ENCODE measurements around the gene AKT1. TPM values are rescaled to one million over a fixed set of nuclear protein-coding genes. Genes with fewer than 3 reads are reported as not detected.

The AKT1 gene
- total RNA-seq, 1 donor from 2014 or later, result 136 TPM

GRCh38 chr14:104800015-104800770 lies 4.6 kb upstream of the AKT1 start:
- DNase-seq (ENCODE audit: low read depth), result peak; percentile 74

DNA sequence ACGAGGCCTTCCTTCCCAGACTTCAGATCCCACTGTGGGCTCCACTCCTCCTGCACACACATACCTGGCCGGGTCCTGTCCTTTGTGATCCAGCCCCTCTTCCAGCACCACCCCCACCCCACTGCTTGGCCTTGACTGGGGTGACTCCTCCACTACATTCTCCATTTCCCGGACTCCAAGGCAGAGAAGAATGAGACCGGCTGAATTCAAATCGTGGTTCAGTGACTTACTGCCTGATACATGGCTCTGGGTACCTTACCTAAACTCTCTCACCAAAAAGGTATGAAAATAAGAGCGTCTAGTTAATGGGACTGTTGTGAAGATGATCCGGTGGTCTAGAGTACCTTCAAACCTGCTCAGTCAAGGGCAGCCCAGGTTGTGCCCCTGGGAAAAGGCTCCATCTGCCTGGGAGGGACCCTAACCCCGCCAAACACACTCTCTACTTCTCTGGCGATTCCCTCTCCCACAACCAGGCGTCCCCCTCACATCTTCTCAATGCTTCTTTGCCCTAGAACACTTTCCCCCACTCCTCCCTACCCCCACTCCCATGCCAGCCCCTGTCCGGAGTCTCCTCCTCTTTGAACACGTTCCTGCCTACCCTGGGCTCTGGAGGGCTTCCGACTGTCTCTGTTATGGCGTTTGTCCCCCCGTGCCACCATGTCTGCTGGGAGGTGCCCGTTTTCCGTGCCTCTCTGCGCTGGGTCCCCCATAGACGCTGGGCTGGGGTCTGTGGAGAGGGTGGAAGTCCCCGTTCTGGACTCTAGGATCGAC lies 3.9 kb upstream of the AKT1 start:
- no peak for DNase-seq (ENCODE audit: low read depth)

DNA sequence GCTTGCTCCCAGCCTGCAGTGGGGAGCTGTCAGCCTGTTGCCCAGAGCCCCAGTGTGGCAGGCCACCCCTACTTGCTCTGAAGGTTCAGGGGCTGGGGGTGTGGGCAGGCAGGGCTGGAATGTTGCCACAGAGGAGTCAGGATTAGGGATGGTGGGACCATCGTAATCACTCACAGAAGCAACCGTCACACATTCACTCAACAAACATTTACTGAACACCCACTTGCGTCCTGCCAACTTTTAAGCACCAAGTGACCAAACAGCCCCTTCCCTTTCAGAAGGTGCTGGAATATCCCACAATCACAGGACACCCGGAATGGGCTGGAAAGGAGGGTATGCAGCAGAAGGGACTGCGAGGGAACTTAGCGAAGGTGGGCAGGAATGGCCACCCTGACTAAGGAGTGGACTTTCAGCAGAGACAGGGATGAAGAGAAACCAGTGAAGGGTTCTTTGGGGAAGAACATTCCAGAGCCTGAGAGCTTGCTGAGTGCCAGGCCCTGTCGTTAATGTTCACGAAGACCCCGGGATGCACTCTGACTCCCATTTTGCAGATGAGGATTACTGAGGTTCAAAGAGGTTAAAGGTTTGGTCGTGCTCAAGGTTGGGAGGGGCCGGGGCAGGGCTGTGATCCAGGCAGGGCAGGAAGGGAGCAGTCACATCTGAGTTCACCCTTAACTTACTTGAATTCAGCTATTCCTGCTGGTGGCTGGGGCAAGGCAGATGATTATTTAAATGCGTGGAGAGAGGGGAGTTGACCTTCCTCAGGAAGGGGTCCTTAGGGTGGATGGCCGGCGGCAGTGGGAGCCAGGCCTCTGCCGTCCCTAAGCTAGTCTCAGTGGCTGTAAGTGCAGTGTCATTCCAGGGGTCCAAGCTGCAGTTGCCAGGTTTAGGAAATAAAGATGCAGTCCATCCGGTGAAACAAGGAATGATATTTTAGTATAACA lies 3.0 kb upstream of the AKT1 start:
- no peak for DNase-seq (ENCODE audit: low read depth)

GRCh38 chr14:104797115-104798044 lies 1.8 kb upstream of the AKT1 start:
- peak; percentile 85 for DNase-seq (ENCODE audit: low read depth)

DNA sequence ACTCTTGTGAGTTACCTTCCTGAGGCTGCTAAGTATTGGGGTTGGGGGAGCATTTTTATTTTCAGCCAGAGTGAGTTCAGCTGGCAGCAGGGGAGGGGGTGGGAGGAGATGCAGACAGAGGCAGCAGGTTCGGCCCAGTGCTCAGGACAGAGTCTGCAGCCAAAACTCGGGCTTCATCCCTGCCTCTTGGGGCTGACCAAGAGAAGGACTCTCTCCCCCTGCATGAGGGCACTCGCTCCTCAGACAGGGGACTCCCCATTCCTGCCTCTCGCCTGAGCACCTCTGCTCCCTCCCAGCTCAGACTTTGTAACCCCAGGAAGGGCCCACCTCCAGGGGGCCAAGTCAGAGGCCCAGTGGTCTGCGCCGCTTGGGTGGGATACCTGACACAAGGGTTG lies 1.1 kb upstream of the AKT1 start:
- no peak for DNase-seq (ENCODE audit: low read depth)

DNA sequence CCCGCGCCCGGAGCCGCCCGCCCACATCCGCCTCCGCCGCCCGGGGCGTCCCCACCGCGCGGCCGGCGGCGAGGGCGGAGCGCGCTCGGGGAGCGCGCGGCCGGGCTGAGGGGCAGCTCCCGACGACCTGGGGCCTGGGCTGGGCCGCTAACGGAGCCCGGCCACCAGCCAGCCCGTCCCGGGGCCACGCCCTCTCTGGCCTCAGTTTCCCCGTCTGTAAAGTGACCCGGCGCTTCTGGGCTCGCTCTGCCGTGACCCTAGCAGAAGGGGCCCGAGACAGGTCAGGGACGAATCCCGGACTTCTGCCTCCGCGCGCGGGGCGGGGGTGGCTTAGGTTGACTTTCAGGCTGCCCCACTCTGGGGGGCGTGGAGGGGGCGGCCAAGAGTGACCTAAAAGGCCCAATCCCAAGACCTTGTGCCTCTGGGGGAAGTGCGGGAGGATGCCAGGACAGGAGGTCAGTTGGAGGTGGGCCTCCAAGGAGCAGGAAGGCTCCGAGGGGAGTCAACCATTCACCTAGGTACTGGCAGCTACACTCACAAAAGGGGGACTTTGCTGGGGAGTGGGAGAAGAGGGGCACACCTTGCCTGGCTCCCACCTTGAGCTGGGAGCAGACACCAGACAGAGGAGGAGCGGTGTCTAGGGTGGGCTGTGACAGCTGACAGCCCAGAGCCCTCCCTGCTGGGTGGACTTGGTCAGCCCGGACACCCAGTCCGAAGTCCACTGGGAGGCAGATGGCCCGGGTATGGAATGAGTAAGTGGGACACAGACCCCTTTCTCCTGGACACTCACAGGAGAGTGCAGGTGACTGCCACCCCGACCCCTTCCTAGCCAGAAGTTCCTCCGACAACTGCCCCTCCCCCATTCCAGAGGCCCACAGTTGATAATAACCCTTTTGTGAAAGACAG lies 486 bp upstream of the AKT1 start:
- peak; percentile 57 for DNase-seq (ENCODE audit: low read depth)

DNA sequence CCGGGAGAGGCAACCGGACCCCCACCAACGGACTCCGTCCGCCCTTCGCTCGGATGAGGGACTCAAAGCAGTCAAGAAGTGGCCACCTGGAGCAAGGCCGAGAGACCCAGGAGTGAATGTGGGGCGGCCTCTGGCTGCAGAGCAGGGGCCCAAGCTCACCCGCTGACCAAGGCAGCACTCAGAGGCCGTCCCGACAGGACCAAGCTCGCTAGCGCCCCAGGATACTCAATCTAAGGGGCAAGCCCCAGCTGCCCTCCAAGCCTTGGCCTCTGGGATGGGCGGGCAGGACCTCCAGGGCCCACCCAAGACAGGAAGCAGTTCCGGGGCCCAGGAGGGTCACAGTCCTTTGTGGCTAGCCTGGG lies 936 bp downstream of the AKT1 start:
- peak; percentile 57 for DNase-seq (ENCODE audit: low read depth)

DNA sequence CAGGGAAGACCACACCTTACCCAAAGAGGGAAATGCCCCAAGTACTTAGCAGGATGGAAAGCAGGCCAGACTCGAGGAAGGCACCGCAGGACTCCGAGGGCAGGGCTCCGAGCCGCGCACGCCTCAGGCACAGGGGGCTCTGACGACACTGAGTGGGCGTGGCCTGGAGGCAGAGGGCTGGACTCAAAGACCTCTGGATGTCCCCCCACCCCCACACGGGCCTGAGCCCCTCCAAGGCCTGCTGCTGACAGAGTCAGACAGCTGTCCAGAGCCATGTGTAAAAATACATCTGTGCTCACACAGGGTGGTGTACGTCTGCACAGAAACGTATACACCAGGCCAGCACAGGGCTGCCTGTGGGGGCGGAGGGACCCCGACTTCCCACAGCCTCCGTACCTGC lies 1.4 kb downstream of the AKT1 start:
- DNase-seq (ENCODE audit: low read depth), result peak; percentile 77

DNA sequence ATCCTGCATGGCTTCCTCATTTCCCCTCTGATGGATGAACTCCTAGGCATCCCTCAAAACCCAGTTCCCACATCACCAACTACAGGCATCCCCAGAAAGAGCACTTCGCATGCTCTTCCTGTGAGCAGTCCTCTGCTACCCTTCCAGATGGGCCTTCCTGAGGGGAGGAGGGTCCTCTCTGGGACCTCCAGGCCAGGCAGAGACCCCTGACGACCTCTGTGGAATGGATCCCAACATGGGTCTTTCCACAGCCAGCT lies 1.9 kb downstream of the AKT1 start:
- DNase-seq (ENCODE audit: low read depth), result no peak

DNA sequence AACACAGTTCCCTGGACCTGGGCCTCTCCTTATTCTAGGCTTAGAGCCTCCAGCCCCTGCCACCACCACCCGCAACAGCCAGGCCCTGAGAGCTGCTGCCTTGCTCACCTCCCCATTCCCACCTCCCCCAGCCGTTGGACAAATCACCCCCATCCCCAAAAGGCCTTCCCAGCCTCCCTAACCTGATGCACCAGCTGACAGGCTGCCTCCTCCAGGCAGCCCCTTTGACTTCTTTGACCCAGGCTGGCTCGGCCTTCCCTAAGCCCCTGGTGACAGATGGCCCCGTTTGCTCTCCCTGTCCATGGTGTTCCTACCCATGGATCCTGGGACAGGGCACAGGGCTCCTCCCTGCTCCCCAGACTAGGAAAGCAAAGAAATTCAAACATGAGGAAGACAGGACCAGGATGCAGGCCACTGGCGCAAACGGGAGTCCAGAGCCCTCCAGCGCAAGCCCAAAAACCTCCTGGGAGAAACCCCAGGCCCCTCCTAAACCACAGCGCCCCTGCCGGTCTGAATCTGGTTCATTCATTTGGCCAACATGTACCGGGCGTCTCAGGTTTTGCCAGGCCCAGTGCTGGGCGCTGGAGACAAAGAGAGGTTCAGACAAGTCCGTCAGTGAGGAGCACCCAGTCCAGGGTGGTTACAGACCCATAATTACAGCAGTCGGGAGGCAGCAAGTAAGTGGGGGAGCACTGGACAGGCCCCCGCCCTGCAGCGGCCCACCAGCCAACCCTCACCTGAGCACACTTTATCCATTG lies 2.4 kb downstream of the AKT1 start:
- DNase-seq (ENCODE audit: low read depth), result no peak

DNA sequence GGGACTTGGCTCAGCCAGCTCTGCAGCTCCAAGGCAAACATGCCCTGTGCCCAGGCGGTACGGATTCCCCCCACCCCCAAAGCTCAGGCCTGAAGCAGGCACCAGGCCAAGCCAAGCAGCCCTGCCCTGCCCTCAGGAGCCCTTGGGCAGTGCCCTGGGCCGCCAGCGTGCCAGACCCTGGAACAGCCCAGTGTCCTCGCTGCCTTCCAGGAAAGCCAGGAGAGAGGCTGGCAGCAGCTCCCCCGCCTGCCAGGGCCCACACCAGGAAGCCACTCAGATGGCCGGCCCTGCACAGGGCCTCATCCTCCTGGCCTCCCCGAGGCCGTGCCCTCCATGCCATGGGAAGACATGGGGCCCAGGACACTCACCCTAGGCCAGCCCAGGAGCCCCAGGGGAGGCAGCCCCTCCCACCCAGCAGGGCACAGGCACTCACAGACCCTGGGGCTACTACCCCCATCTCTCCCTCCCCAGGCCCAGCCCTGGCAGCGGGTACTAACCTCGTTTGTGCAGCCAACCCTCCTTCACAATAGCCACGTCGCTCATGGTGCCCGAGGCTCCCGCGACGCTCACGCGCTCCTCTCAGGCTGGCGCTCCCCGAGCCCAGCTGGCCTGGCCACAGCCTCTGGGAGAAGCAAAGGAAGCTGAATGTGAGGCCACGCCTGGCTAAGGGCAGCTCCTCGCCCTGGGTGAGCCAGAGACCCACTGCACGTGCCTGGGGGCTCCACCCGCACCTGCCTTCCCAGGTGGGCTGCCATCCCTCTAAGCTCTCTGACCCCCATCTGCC lies 3.3 kb downstream of the AKT1 start:
- peak; percentile 22 for DNase-seq (ENCODE audit: low read depth)

GRCh38 chr14:104791425-104791824 lies 4.1 kb downstream of the AKT1 start:
- DNase-seq (ENCODE audit: low read depth), result no peak

GRCh38 chr14:104789752-104790743 lies 5.5 kb downstream of the AKT1 start:
- DNase-seq (ENCODE audit: low read depth), result no peak

GRCh38 chr14:104788873-104789663 lies 6.5 kb downstream of the AKT1 start:
- DNase-seq (ENCODE audit: low read depth), result no peak

DNA sequence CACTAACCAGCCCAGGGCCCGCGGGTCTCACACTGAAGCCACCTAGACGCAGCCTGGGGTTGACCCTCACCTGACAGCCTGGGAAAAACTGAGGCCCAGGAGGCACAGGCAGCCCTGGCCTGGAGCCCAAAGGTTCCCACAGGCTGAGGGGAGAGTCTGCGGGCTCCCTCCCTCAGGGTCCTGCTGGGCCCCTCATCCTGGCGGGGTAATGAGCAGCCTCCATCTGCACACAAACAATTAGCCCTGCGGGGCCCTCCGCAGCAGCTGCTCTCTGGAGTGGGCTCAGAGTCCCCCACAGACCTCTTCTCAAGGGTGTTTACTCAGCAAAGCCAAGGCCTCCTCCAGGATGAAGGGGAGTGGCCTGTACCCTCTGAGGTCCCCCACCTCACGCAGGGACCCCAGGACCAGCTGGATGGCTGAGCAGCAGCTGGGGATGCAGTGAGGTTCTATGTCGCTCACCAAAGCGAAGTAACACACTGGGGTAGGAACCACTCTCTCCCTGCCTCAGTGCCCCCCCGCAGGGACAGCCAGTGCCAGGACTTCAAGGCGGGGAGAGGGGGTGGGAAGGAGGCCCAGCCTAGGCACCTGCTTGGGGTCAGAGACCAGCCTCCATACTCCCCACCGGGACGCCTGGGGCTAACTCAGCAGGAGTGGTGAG lies 7.3 kb downstream of the AKT1 start:
- DNase-seq (ENCODE audit: low read depth), result no peak

DNA sequence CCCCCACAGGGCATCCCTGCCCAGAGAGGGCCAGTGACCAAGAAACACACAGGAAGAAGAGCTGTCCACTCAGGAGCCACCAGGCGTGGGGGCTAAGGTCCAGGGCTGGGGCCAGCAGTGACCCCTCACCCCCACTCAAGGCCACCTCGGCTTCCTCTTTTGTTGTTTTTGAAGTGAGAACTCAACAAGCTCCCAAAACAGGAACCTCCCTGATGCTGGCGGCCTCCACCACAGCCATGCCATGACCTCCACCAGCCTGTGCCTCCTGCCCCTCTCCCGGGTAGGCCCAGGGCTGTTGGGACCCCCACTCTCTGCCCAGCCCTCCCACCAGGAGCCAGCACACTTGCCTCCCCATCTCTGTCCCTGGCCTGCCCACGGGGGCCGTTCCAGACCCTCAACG lies 7.8 kb downstream of the AKT1 start:
- no peak for DNase-seq (ENCODE audit: low read depth)
